Sigmoid colon (tissue), 7 donors: ENCODE measurements around the gene CARD9. TPM values are rescaled to one million over a fixed set of nuclear protein-coding genes. Genes with fewer than 3 reads are reported as not detected.

Experiments used
- DNase-seq: peaks from one replicate; pipeline ENCODE4 v3.0.0-alpha.2; 2019
- H3K27ac ChIP-seq, 4 donors: fragments of 200-600 bp; sonication (generic); one replicate each; pipeline ENCODE4 v1.5.1; 2016 to 2019; ENCODE audit warnings: mild to moderate bottlenecking in 1 of 4
- H3K27me3 ChIP-seq, 3 donors: fragments of 200-600 bp; sonication (generic); one replicate each; pipeline ENCODE4 v1.5.1; 2019; ENCODE audit warnings: mild to moderate bottlenecking in 1 of 3
- H3K36me3 ChIP-seq, 4 donors: fragments of 200-600 bp; sonication (generic); one replicate each; pipeline ENCODE4 v1.5.1; 2016 to 2019
- H3K4me1 ChIP-seq, 4 donors: fragments of 200-600 bp; sonication (generic); one replicate each; pipeline ENCODE4 v1.5.1; 2017 to 2019
- H3K4me3 ChIP-seq, 4 donors: fragments of 200-600 bp; sonication (generic); one replicate each; pipeline ENCODE4 v1.5.1; 2017 to 2019; ENCODE audit warnings: mild to moderate bottlenecking in 2 of 4, moderate library complexity in 1 of 4
- H3K9me3 ChIP-seq, 4 donors: fragments of 200-600 bp in 3 of 4; sonication (generic) in 3 of 4; one replicate each; pipeline versions ENCODE4 v1.5.1 to v1.6.1; 2013 to 2019
- CTCF ChIP-seq, 4 experiments: fragments of 450-650 bp in 3 of 4; fragments of 200-600 bp in 1 of 4; IDR thresholded peaks; one replicate each; pipeline ENCODE4 v1.5.1; 2016 to 2019; ENCODE audit warnings: antibody characterized with exemption in 4 of 4, mild to moderate bottlenecking in 3 of 4, moderate library complexity in 2 of 4
- EP300 ChIP-seq, 4 donors: sonication (generic); formaldehyde crosslinking; IDR thresholded peaks; one replicate each; pipeline ENCODE4 v1.6.1; 2017; ENCODE audit warnings: antibody characterized with exemption in 4 of 4
- POLR2A ChIP-seq, 2 donors: fragments of 450-650 bp; IDR thresholded peaks; one replicate each; pipeline ENCODE4 v1.6.1; 2016; ENCODE audit warnings: antibody characterized with exemption in 2 of 2, mild to moderate bottlenecking in 2 of 2, moderate library complexity in 2 of 2
- POLR2AphosphoS5 ChIP-seq, 4 donors: sonication (generic); formaldehyde crosslinking; IDR thresholded peaks; one replicate each; pipeline ENCODE4 v1.6.1; 2017; ENCODE audit warnings: antibody characterized with exemption in 4 of 4
- WGBS, 2 donors: extraction: QIAGEN DNeasy Blood & Tissue Kit; methylation state at CpG; one replicate each; pipeline ENCODE4 v1.1.7; 2013; 5-methylcytosine and 5-hydroxymethylcytosine counted together
- intact Hi-C: fragments of 100-400 bp; cut with DNase I; formaldehyde crosslinking; loops from one replicate; pipeline ENCODE4 v1.15.1; 2023
- polyA plus RNA-seq, 3 donors: library from polyadenylated mRNA; stranded (reverse); fragments of 200-250 nt; gene quantifications; one replicate each; pipeline ENCODE4 v1.2.3, GENCODE V29; 2013
- total RNA-seq, 4 donors: library from RNA; depleted of rRNA; stranded (reverse); fragments of >200 nt; gene quantifications; one replicate each; pipeline ENCODE4 v1.1.0, GENCODE V29; 2016
- donor health status: healthy with polysubstance abuse.
- donor health status: Bipolar disorder and iron deficiency.
- donor health status: healthy.

CARD9 gene
- total and polyA plus RNA-seq, 7 donors: 1.5 to 6.9 (median 2.3) TPM

- no peaks in the 10 kb centered on the region for H3K9me3 ChIP-seq
- 69 to 82% methylated on average over 31 of the region's 31 CpGs for WGBS, 2 donors
- intact Hi-C loops: loop anchor here (5.0 kb wide), 1 partner anchor 38 kb away; the partner anchor contains the start of gene GPSM1
- peaks cover 0 to 38% (median 34%) of the 10 kb centered on the region in 4 donors for H3K4me1 ChIP-seq
- H3K4me3 ChIP-seq: no peak overlapping the region
- TF ChIP-seq CTCF (IDR thresholded peaks at IDR 0.05) (no peak), POLR2AphosphoS5 (IDR thresholded peaks at IDR 0.05) (no peak), EP300 (IDR thresholded peaks at IDR 0.05) (no peak), POLR2A (IDR thresholded peaks at IDR 0.05) (no peak)
- no peaks in the 10 kb centered on the region for H3K36me3 ChIP-seq
- H3K27ac ChIP-seq: no peak overlapping the region
- DNase-seq: no peak
- peaks cover 0 to 9% (median 6%) of the 10 kb centered on the region in 3 donors for H3K27me3 ChIP-seq
Measured at GRCh38 chr9:136364942-136365774, 8.3 kb downstream of the CARD9 start.

- no peaks in the 10 kb centered on the region for H3K9me3 ChIP-seq
- TF ChIP-seq POLR2A (IDR thresholded peaks at IDR 0.05) (no peak), CTCF (IDR thresholded peaks at IDR 0.05) (peak; percentile 3 to 32 (median 12)), POLR2AphosphoS5 (IDR thresholded peaks at IDR 0.05) (no peak), EP300 (IDR thresholded peaks at IDR 0.05) (no peak)
- DNase-seq: no peak
- no peaks in the 10 kb centered on the region for H3K36me3 ChIP-seq
- 43% methylated on average over 54 of the region's 54 CpGs for WGBS, 2 donors
- peaks cover 0 to 9% (median 6%) of the 10 kb centered on the region in 3 donors for H3K27me3 ChIP-seq
- H3K4me1 ChIP-seq: peaks cover 0 to 39% (median 34%) of the 10 kb centered on the region in 4 donors
- peak overlapping the region in 2 of 4 donors; percentile 88 to 90 for H3K27ac ChIP-seq
- intact Hi-C loops: loop anchor here (1.0 to 5.0 kb wide), 4 partner anchors 25 to 52 kb away; partner anchors contain the start of genes GPSM1 and SNAPC4
- peak overlapping the region in 1 of 4 donors; percentile 97 for H3K4me3 ChIP-seq
Measured at GRCh38 chr9:136363949-136364748, 9.3 kb downstream of the CARD9 start.

- TF ChIP-seq POLR2AphosphoS5 (IDR thresholded peaks at IDR 0.05) (peak; percentile 75 to 92 (median 88)), POLR2A (IDR thresholded peaks at IDR 0.05) (peak; percentile 43 to 52), EP300 (IDR thresholded peaks at IDR 0.05) (no peak), CTCF (IDR thresholded peaks at IDR 0.05) (peak; percentile 77 to 99 (median 92))
- Histone ChIP-seq H3K4me1 (peaks cover 0 to 39% (median 34%) of the 10 kb centered on the region in 4 donors), H3K36me3 (peaks cover 0 to 2% (median 0%) of the 10 kb centered on the region in 4 donors), H3K9me3 (no peaks in the 10 kb centered on the region), H3K4me3 (peak within 1 kb of the TSS; percentile 66 to 97 (median 87)), H3K27ac (peak within 1 kb of the TSS; percentile 88 to 95 (median 92)), H3K27me3 (peaks cover 0 to 9% (median 6%) of the 10 kb centered on the region in 3 donors)
- DNase-seq: peak; percentile 99
- intact Hi-C loops: loop anchor here (1.0 to 5.0 kb wide), 4 partner anchors 24 to 51 kb away; partner anchors contain the start of genes GPSM1 and SNAPC4
- WGBS, 2 donors: 0 to 1% methylated on average over 97 of the region's 97 CpGs
Measured at GRCh38 chr9:136363106-136363948, 10.1 kb downstream of the CARD9 start, which contains the start of gene DNLZ. Gene DNLZ (minus strand): TSS chr9:136363744. CDS start chr9:136363714, 30 bp downstream.

- Histone ChIP-seq H3K9me3 (no peaks in the 10 kb centered on the region), H3K27me3 (peaks cover 0 to 9% (median 6%) of the 10 kb centered on the region in 3 donors), H3K4me1 (peaks cover 0 to 39% (median 34%) of the 10 kb centered on the region in 4 donors), H3K27ac (peak overlapping the region; percentile 88 to 95 (median 92)), H3K36me3 (peaks cover 0 to 11% (median 2%) of the 10 kb centered on the region in 4 donors), H3K4me3 (peak overlapping the region in 1 of 4 donors; percentile 87)
- WGBS, 2 donors: 72 to 85% methylated on average over 6 of the region's 6 CpGs
- intact Hi-C loops: loop anchor here (5.0 kb wide), 1 partner anchor 35 kb away; the partner anchor contains the start of gene GPSM1
- TF ChIP-seq EP300 (IDR thresholded peaks at IDR 0.05) (no peak), CTCF (IDR thresholded peaks at IDR 0.05) (no peak), POLR2AphosphoS5 (IDR thresholded peaks at IDR 0.05) (no peak), POLR2A (IDR thresholded peaks at IDR 0.05) (no peak)
- no peak for DNase-seq
Measured at GRCh38 chr9:136362450-136362784, 11.1 kb downstream of the CARD9 start.
